GM08714 (cell line): ENCODE measurements around the gene SPECC1.

ENCODE experiments used
- H3K4me3 ChIP-seq: fragments of 200-500 bp; sonication (Bioruptor generic); 2 replicates; pipeline ENCODE4 v1.5.1; 2014; ENCODE audit warnings: mild to moderate bottlenecking, low read length, inconsistent platforms
- ZNF274 ChIP-seq: IDR thresholded peaks from 2 replicates; pipeline ENCODE4 v1.6.1; 2012; ENCODE audit warnings: mild to moderate bottlenecking, low read depth, low read length

SPECC1 gene

DNA sequence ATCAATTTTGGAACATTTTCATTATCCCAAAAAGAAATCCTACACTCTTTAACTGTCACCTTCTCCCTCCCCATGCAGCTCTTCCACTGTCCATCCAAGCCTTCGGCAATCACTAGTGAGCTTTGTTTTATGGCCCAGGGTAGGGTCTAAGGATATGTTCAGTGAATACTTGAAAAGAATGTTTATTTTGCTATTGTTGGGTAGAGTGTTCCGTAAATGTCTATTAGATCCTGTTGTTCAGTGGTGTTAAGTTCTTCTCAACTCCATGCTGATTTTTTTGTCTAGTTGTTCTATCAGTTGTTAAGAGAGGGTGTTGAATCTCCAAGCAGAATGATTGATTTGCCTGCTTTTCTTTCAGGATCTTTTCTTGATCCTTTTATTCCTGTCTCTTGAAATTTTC lies 29.9 kb downstream of the SPECC1 start:
- TF ChIP-seq ZNF274: no peak
- no peak overlapping the region for H3K4me3 ChIP-seq

DNA sequence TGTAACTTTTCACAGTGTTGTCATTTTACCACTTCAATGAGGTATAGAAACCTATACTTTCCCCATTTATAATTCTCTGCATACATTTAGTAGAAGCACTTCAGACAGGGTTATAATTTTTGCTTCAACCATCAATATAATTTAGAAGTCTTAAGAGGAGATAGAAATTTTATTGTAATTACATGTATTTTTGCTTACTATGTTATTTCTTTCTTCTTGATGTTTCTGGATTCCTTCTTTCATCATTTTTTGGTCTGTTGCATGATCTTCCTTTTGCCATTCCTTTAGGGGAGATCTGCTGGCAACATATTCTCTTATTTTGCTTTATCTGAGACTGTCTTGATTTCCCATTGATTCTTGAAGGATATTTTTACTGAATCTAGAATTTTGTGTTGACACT lies 31.1 kb downstream of the SPECC1 start:
- TF ChIP-seq ZNF274: no peak
- H3K4me3 ChIP-seq: no peak overlapping the region

DNA sequence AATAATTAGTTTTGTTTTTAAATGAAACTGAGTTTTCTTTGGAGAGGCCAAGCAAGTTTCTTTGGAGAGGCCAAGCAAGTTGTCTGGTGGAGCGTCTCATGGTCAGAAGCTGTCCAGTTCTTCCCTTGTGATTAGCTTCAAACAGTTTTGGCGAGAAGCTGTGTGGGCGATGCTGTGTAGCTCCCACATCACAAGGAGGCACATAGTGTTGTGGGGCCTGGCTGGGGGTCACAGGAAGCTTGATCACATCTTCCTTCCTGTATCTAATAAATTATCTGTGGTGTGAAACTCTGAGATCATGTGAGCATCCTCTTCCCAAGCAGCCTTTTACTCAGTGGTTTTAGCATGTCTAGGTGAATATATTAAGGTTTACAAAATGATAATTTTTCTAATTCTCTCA lies 33.9 kb downstream of the SPECC1 start:
- H3K4me3 ChIP-seq: no peak overlapping the region
- no peak for TF ChIP-seq ZNF274

DNA sequence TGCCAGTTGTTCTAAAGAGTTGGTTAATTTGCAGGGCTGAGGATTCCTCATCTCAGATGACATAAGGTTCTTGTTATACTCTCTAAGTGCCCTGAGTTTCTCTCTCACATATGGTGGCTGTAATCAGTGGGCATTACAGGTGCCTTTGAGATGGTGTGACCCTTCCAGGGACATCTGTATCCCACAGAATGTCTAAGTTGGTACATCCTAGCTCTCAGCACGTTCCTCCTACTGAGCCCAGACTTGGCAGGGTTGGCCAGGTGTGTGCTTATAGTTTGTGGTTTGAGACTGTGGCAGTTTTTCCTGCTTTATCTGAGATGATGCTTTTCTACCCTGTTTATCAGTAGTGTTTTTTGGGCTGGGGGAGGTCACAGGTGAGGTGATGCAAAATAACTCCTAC lies 36.3 kb downstream of the SPECC1 start:
- no peak overlapping the region for H3K4me3 ChIP-seq
- no peak for TF ChIP-seq ZNF274

DNA sequence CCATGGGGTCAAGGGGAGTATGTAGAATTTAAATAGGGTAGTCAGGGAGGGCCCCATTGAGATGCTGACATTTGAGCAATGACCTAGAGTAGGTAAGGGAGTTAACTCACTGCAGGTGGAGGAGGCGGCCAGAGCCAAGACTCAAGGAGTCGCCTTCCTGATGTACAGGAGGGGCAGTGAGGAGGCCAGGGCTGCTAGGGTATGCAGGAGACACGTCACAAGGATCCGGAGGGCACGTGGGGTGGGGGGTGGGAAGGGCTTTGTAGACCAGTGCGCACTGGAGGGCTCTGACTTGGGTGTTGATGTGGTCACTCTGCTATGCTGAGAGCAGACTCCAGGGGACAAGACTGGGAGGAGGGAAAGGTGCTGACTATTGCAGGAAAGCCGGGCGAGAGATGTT lies 37.5 kb downstream of the SPECC1 start:
- no peak for TF ChIP-seq ZNF274
- H3K4me3 ChIP-seq: no peak overlapping the region

DNA sequence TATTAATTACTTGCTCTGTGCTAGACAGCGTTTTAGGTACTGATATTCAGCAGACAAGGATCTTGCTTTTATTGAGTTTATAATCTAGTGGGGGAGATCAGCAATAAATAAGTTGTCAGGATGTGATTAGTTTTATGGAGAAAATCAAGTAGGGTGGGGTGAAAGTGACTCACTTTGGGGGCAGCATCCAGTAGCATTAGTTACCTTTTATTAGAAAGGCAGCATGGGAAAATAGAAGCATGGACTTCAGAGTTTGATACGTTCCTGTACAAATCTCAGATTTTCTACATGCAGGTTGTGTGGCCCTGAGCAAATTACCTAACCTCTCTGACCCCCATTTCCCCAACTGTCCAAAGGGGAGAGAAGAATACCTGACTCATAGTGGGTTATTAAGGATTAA lies 42.5 kb downstream of the SPECC1 start:
- no peak overlapping the region for H3K4me3 ChIP-seq
- no peak for TF ChIP-seq ZNF274

DNA sequence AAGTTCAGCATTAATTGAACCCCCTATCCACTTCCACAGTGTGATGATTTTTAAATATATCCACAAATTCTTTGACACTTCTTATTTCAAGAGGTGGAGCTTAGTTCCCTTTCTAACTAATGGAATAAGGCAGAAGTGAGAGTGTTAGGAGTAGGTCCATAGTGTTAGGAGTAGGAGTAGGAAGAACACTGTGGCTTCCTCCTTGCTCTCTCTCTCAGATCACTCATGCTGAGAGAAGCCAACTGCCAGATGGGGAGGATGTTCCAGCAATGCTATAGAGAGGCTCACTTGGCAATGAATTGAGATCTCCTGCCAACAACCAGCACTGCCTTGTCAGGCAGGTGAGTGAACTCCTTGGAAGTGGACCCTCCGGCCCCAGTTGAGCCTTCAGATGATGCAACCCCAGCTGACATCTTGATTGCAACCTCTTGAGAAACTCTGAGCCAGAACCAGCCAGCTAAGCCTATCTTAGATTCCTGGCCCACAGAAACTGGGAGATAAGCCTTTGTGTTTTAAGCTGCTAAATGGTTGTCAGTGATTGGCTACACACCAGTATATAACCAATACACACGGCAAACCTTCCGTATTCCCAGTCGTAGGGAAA lies 44.3 kb downstream of the SPECC1 start:
- no peak overlapping the region for H3K4me3 ChIP-seq
- TF ChIP-seq ZNF274: no peak

DNA sequence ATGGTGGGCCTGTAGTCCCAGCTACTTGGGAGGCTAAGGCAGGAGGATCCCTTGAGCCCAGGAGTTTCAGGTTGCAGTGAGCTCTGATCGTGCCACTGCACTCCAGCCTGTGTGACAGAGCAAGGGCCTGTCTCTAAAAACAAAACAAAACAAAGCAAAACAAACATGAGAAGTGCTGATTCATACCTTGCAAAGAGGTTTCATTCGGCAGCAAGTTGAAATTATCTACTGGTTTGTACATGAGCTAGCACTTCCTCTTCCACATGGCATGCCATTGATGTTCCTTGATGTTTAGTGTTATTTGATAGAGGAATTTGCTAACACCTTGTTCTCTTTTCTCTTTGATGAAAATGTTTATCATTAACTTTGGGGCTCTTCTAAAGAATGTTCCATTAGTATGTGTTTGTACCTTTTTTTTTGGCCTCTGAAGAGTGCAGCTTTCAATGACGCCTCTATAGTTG lies 50.6 kb downstream of the SPECC1 start:
- no peak for TF ChIP-seq ZNF274
- H3K4me3 ChIP-seq: no peak overlapping the region

DNA sequence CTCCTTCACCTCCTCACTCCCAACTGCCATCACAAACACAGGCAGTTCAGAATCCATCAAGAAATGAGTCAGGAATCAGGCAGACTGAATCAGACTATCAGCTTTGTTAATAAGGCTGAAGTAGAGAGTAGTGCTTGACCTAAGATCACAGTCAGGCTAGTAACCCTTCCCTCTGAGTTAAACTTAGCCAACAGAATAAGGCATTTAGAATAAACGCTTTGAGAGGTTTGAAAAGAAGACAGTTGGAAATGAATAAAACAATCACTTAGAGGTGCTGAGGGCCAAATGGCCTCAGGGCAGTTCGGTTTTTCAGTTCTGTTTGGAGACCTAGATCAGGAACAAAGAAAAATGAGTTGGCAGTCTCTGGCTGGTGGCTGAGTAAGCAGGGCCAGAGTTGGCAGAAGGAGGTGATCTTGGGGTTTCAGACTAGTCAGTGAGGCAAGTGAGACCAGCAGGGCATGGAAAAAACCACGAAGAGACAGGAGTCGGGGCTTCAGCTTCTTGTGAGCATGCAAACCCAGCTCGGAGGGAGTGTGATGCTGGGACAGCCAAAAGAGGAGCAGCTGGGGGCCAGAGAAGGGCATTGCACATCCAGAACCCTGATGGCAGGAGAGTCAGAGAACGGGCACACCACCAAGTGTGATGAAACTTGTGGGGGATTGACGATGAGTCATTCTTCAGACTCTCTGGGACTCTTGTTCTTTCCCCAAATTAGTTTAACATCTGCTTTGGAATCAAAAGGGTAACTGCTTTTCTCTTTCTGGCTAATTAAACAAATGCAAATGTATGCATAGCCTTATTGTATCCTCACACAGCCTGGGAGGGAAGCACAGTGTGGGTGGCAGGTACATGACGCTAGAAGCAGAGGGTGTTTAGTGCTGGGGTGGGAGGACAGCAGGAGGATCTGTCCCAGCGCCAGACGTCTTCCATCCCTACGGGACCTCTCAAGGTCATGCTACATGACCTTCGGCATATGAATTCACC lies 54.8 kb downstream of the SPECC1 start:
- TF ChIP-seq ZNF274: no peak
- H3K4me3 ChIP-seq: no peak overlapping the region

DNA sequence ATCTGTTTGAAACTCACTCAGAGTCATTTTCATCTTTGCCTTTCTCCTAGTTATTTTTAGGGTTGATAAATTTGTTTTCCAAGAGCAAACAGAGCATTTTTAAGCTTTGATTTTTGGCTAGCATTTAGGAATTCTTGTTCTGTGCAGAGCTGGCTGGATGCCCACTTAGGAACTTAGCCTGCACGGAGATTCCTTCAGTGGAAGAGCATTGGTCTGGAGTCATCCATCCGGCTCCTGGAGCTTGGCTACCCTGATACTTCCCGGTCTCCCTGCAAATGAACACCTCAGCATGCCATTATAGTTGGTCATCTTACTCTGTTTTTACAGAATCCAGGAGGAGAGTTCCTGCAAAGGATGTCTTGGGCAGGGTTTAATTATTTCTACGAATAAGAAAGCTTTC lies 57.1 kb downstream of the SPECC1 start:
- no peak for TF ChIP-seq ZNF274
- H3K4me3 ChIP-seq: no peak overlapping the region

DNA sequence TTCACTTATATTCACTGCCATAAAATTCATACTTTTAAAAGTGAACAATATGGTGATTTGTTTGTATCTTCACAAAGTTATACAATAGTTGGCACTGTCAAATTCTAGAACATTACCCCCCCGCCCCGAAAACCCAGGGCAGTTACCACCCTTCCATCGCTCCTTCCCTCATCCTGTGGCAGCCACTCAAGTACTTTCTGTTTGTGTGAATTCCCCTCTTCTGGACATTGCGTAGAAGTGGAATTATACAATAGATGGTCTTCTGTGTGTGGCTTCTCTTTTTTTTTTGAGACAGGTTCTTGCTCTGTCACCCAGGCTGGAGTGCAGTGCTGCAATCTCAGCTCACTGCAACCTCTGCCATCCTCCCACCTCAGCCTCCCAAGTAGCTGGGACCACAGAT lies 58.6 kb downstream of the SPECC1 start:
- no peak for TF ChIP-seq ZNF274
- no peak overlapping the region for H3K4me3 ChIP-seq

DNA sequence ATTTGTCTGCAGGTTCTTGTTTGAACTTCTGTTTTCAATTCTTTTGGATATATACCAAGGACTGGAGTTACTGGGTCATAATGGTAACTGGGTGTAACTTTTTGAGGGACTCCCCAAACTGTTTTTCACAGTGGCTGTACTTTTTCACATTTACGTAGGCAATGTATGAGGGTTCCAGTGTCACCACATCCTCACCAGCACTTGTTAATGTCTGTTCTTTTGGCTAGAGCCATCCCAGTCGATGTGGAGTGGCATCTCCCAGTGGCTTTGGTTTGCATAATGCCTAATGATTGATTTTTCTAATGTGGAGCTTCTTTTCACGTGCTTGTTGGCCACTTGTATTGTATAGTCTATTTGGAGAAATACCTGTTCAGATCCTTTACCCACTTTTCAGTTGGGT lies 59.3 kb downstream of the SPECC1 start:
- TF ChIP-seq ZNF274: no peak
- no peak overlapping the region for H3K4me3 ChIP-seq

DNA sequence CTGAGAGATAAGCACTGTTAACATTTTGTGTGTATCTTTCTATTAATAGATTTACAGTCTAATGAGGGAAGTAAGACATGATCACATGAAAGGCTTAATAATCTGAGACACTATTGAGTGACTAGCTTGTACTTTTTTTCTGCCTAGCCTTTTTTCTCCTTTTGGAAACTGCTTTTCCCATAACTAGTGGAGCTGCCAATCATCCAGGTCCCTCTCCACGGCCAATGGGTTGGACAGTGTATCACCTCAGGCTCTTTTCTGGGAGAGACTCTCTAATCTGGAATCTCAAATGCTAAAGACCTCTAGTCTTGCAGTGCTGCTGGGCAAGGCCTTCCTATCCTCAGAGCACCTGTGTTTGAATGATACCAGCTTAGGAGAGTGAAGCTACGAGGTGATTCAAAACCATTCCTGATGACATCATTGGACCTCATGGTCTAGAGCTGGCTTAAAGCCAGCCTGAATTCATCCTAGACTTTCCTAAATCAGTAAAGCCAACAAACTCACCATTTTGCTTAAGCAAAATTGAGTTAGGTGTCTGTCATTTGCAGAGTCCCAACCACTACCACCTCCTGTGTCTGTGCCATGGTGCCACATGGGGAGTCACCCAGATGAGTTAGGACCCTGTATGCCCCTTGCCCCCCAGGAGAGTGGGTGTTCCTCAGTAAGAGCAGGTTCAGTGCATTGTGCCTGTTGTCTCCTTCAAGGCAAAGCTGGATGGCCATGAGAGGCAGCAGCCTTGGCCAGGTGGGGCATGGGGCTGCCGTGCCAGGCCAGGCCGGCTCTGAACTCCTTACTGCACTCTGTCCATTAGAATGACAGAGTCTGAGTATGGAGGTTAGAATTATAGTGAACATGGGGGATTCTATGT lies 62.9 kb downstream of the SPECC1 start:
- H3K4me3 ChIP-seq: no peak overlapping the region

DNA sequence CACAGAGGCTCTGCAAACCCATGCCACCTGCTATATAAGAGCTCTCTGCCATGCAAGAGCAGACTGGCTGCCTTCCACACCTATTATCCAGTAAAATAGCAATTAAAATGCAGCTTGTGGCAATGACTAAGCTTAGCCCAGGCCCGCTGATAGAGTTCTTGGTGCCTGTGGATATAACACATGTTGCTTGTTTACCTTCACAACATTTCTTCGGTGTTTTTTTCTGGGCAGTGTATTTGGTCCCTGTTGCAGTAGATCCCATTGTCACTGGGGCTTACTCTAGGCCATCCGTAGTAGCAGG lies 63.5 kb downstream of the SPECC1 start:
- H3K4me3 ChIP-seq: no peak overlapping the region; the same call in 1 of the 2 replicates
- TF ChIP-seq ZNF274: no peak

More for the DNA sequence above, 62.9 kb downstream of the SPECC1 start:
- no peak for TF ChIP-seq ZNF274
